ENCODE results near the gene ARID2.

GRCh38 chr12:45938566-45938965 is 209.1 kb downstream of the ARID2 start:
- TF ChIP-seq REST (IDR thresholded peaks at IDR 0.05; ENCODE audit: insufficient read depth in 1 of 2, low read depth in 2 of 2, low read length in 2 of 2): no peak
- TF ChIP-seq SIN3A (IDR thresholded peaks at IDR 0.05; ENCODE audit: borderline replicate concordance, insufficient read depth, low read length): no peak
- no peak for TF ChIP-seq POLR2AphosphoS5 (IDR thresholded peaks at IDR 0.05; ENCODE audit: low read depth, low read length)
- no peak for TF ChIP-seq TAF1 (IDR thresholded peaks at IDR 0.05; ENCODE audit: borderline replicate concordance, insufficient read depth, low read length)

Data from PFSK-1 (cell line).